ENCODE results near the gene RASGRF1. TPM values are rescaled to one million over a fixed set of nuclear protein-coding genes. Genes with fewer than 3 reads are reported as not detected.

RASGRF1 gene
- total RNA-seq, 4 donors from 2014 or later: 0.14 to 0.75 (median 0.64) TPM; not detected in 1

DNA sequence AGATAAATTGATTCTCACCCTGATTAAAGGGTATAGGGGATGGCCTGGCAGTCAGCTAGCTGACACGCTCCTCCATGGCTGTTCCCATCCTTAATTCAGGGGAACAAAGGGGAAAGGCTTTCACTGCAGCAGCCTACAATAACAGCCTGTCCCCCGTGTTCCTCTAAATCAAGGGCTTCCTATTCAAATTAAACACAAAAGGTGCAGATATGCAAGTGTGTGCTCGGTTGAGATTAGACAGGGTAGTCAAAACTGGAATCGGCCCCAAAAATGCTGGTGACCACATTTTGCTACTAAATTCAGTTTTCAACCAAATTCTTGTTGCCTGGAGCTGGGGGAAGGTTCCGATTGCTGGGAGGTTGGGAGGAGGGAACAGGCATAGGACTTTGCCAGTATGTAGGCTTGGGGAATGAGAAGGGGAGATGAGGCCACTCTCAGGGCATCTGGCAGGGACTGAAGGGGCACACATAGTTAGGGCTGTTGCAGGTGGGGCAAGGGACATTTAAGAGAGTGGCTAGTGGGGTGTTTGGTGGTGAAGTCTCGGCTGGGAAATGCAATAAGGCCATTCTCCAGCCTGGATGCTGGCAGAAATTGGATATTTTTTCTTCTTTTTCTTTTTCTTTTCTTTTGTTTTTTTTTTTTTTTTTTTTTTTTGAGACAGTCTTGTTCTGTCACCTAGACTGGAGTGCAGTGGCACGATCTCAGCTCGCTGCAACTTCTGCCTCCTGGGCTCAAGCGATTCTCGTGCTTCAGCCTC lies 112.8 kb downstream of the RASGRF1 start:
- no peak for DNase-seq
- in situ Hi-C loops (cut with MboI; ENCODE audit: low pct_ligation_motif_present in 1 of 4, low pct_unique_long_range_greater_than_20kb in 1 of 4, low sequenced_read_pairs in 3 of 4): no loop called here
- H3K27ac ChIP-seq: no peak overlapping the region
- intact Hi-C loops (cut with DNase I; ENCODE audit: low total_unique reads): loop anchor here (5.0 kb wide), 1 partner anchor 65 kb away; no protein-coding TSS in a partner anchor
- no peaks in the 10 kb centered on the region for H3K36me3 ChIP-seq
- WGBS, 2 donors (ENCODE audit: low coverage in 1 of 2): 85 to 91% methylated on average over 5 to 10 of the region's 10 CpGs
- no peak for TF ChIP-seq EP300 (IDR thresholded peaks at IDR 0.05; ENCODE audit: low read depth)
- TF ChIP-seq, protein P1, sequence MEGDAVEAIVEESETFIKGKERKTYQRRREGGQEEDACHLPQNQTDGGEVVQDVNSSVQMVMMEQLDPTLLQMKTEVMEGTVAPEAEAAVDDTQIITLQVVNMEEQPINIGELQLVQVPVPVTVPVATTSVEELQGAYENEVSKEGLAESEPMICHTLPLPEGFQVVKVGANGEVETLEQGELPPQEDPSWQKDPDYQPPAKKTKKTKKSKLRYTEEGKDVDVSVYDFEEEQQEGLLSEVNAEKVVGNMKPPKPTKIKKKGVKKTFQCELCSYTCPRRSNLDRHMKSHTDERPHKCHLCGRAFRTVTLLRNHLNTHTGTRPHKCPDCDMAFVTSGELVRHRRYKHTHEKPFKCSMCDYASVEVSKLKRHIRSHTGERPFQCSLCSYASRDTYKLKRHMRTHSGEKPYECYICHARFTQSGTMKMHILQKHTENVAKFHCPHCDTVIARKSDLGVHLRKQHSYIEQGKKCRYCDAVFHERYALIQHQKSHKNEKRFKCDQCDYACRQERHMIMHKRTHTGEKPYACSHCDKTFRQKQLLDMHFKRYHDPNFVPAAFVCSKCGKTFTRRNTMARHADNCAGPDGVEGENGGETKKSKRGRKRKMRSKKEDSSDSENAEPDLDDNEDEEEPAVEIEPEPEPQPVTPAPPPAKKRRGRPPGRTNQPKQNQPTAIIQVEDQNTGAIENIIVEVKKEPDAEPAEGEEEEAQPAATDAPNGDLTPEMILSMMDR (IDR thresholded peaks at IDR 0.05): no peak
- no peak for TF ChIP-seq POLR2AphosphoS5 (IDR thresholded peaks at IDR 0.05)
- peaks cover 0 to 6% (median 0%) of the 10 kb centered on the region in 4 donors for H3K4me1 ChIP-seq
- no peaks in the 10 kb centered on the region for H3K9me3 ChIP-seq
- no peaks in the 10 kb centered on the region for H3K27me3 ChIP-seq
- H3K4me3 ChIP-seq: no peak overlapping the region

DNA sequence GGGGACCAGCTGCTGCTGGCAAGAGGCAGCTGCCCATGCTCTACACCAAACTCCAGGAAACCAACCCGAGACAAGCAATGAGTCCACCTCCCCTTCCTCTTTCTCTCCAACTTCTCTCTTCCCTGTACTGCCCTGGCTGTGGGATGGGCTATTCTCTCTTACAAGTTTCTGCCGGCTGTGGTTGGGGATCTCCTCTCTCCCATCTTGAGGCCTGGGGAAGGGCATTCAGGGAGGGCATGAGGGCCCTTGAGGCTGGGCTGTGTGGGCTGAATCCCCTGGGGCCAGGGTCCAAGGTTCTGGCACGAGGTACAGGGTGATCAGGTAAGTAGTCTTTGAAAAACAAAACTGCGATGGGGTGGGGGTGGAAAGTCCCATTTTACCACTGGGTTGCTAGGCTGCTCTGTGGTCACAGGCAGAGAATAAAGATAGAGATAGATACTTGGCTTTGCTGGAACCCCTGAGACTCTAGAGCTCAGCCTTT lies 113.4 kb downstream of the RASGRF1 start:
- H3K27ac ChIP-seq: peak overlapping the region in 3 of 4 donors; percentile 8 to 40 (median 37)
- H3K4me1 ChIP-seq: peaks cover 0 to 6% (median 0%) of the 10 kb centered on the region in 4 donors
- H3K4me3 ChIP-seq: no peak overlapping the region
- H3K36me3 ChIP-seq: no peaks in the 10 kb centered on the region
- in situ Hi-C loops (cut with MboI; ENCODE audit: low pct_ligation_motif_present in 1 of 4, low pct_unique_long_range_greater_than_20kb in 1 of 4, low sequenced_read_pairs in 3 of 4) (no loop called here), intact Hi-C loops (cut with DNase I; ENCODE audit: low total_unique reads) (loop anchor here (5.0 kb wide), 1 partner anchor 65 kb away; no protein-coding TSS in a partner anchor)
- TF ChIP-seq POLR2AphosphoS5 (IDR thresholded peaks at IDR 0.05) (no peak), EP300 (IDR thresholded peaks at IDR 0.05; ENCODE audit: low read depth) (no peak), POLR2A (IDR thresholded peaks at IDR 0.05) (no peak)
- TF ChIP-seq, protein P1 (IDR thresholded peaks at IDR 0.05): no peak
- no peaks in the 10 kb centered on the region for H3K27me3 ChIP-seq
- H3K9me3 ChIP-seq: no peaks in the 10 kb centered on the region
- 52% methylated on average over 4 of the region's 4 CpGs; no CpG with 5 or more reads in 1 of the 2 donors for WGBS, 2 donors (ENCODE audit: low coverage in 1 of 2)
- no peak for DNase-seq

GRCh38 chr15:78976691-78977090 lies 113.9 kb downstream of the RASGRF1 start:
- DNase-seq: no peak
- Histone ChIP-seq H3K27ac (peak overlapping the region in 3 of 4 donors; percentile 8 to 40 (median 37)), H3K4me3 (no peak overlapping the region), H3K36me3 (no peaks in the 10 kb centered on the region), H3K9me3 (no peaks in the 10 kb centered on the region), H3K27me3 (no peaks in the 10 kb centered on the region), H3K4me1 (peaks cover 0 to 6% (median 0%) of the 10 kb centered on the region in 4 donors)
- TF ChIP-seq, protein P1 (IDR thresholded peaks at IDR 0.05): no peak
- TF ChIP-seq POLR2A (IDR thresholded peaks at IDR 0.05) (no peak), EP300 (IDR thresholded peaks at IDR 0.05; ENCODE audit: low read depth) (no peak), POLR2AphosphoS5 (IDR thresholded peaks at IDR 0.05) (no peak)
- 80 to 90% methylated on average over 1 to 7 of the region's 7 CpGs for WGBS, 2 donors (ENCODE audit: low coverage in 1 of 2)
- in situ Hi-C loops (cut with MboI; ENCODE audit: low pct_ligation_motif_present in 1 of 4, low pct_unique_long_range_greater_than_20kb in 1 of 4, low sequenced_read_pairs in 3 of 4): no loop called here
- intact Hi-C loops (cut with DNase I; ENCODE audit: low total_unique reads): loop anchor here (5.0 kb wide), 1 partner anchor 64 kb away; no protein-coding TSS in a partner anchor

GRCh38 chr15:78974272-78974918 lies 116.2 kb downstream of the RASGRF1 start:
- TF ChIP-seq, protein P1 (IDR thresholded peaks at IDR 0.05): no peak
- TF ChIP-seq POLR2AphosphoS5 (IDR thresholded peaks at IDR 0.05) (no peak), POLR2A (IDR thresholded peaks at IDR 0.05) (no peak), EP300 (IDR thresholded peaks at IDR 0.05; ENCODE audit: low read depth) (no peak)
- intact Hi-C loops (cut with DNase I; ENCODE audit: low total_unique reads) (no loop called here), in situ Hi-C loops (cut with MboI; ENCODE audit: low pct_ligation_motif_present in 1 of 4, low pct_unique_long_range_greater_than_20kb in 1 of 4, low sequenced_read_pairs in 3 of 4) (no loop called here)
- peaks cover 0 to 8% (median 2%) of the 10 kb centered on the region in 4 donors for H3K4me1 ChIP-seq
- no peaks in the 10 kb centered on the region for H3K9me3 ChIP-seq
- WGBS, 2 donors (ENCODE audit: low coverage in 1 of 2): 87 to 94% methylated on average over 3 to 7 of the region's 7 CpGs
- H3K27ac ChIP-seq: no peak overlapping the region
- no peak for DNase-seq
- H3K27me3 ChIP-seq: no peaks in the 10 kb centered on the region
- H3K4me3 ChIP-seq: no peak overlapping the region
- H3K36me3 ChIP-seq: no peaks in the 10 kb centered on the region
